ENCODE measurements around the gene SLC1A2.

Gene SLC1A2

DNA sequence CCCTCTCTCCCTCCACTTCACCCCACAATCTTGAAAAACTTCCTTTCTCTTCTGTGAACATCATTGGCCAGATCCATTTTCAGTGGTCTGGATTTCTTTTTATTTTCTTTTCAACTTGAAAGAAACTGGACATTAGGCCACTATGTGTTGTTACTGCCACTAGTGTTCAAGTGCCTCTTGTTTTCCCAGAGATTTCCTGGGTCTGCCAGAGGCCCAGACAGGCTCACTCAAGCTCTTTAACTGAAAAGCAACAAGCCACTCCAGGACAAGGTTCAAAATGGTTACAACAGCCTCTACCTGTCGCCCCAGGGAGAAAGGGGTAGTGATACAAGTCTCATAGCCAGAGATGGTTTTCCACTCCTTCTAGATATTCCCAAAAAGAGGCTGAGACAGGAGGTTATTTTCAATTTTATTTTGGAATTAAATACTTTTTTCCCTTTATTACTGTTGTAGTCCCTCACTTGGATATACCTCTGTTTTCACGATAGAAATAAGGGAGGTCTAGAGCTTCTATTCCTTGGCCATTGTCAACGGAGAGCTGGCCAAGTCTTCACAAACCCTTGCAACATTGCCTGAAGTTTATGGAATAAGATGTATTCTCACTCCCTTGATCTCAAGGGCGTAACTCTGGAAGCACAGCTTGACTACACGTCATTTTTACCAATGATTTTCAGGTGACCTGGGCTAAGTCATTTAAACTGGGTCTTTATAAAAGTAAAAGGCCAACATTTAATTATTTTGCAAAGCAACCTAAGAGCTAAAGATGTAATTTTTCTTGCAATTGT is 188.1 kb downstream of the SLC1A2 start:
- Histone ChIP-seq H4K8ac (ENCODE audit: low read depth, low read length) (no peak overlapping the region), H2AK5ac (ENCODE audit: low read depth, low read length) (no peak overlapping the region), H3K79me1 (ENCODE audit: low read depth, low read length) (no peaks in the 10 kb centered on the region), H3K27ac (replicated peaks; ENCODE audit: low read length) (no peak overlapping the region), H3K23ac (ENCODE audit: low read depth, low read length, poor library complexity) (no peak overlapping the region), H2AFZ (ENCODE audit: low read length) (no peak overlapping the region), H3K36me3 (replicated peaks in 1 of 2; ENCODE audit: control insufficient read depth in 2 of 2, insufficient read depth in 2 of 2, low read length in 2 of 2) (no peaks in the 10 kb centered on the region), H3K9ac (ENCODE audit: low read depth, low read length, poor library complexity) (no peak overlapping the region), H2BK120ac (ENCODE audit: low read depth, low read length) (no peak overlapping the region), H3K4me3 (ENCODE audit: low read length in 2 of 2) (no peak overlapping the region), H2BK15ac (ENCODE audit: low read length) (no peak overlapping the region), H2BK12ac (ENCODE audit: low read length) (no peak overlapping the region), H3K4me1 (ENCODE audit: control insufficient read depth in 2 of 2, insufficient read depth in 1 of 2, low read depth in 1 of 2, low read length in 2 of 2) (peaks cover 0 to 1% of the 10 kb centered on the region in 2 donors), H2BK5ac (ENCODE audit: low read length) (no peak overlapping the region), H3K14ac (ENCODE audit: low read length) (no peak overlapping the region), H3K4me2 (ENCODE audit: insufficient read depth, low read length, poor library complexity, severe bottlenecking) (no peak overlapping the region), H3K4ac (ENCODE audit: low read length) (no peak overlapping the region), H3K18ac (ENCODE audit: low read length) (no peak overlapping the region), H3K27me3 (ENCODE audit: control insufficient read depth in 3 of 3, insufficient read depth in 3 of 3, low read depth in 1 of 3, low read length in 3 of 3) (no peaks in the 10 kb centered on the region), H4K91ac (ENCODE audit: low read depth, low read length, poor library complexity) (no peak overlapping the region), H3K9me3 (replicated peaks in 1 of 2; ENCODE audit: control insufficient read depth in 2 of 2, insufficient read depth in 1 of 2, low read depth in 1 of 2, low read length in 2 of 2) (peaks cover 0 to 6% of the 10 kb centered on the region in 2 donors)
- WGBS, 2 donors (ENCODE audit: extremely low coverage in 2 of 2, insufficient read length in 2 of 2, insufficient replicate concordance in 1 of 2): no CpG with 5 or more reads among the region's 5 CpGs
- DNase-seq (ENCODE audit: low spot score): no peak

DNA sequence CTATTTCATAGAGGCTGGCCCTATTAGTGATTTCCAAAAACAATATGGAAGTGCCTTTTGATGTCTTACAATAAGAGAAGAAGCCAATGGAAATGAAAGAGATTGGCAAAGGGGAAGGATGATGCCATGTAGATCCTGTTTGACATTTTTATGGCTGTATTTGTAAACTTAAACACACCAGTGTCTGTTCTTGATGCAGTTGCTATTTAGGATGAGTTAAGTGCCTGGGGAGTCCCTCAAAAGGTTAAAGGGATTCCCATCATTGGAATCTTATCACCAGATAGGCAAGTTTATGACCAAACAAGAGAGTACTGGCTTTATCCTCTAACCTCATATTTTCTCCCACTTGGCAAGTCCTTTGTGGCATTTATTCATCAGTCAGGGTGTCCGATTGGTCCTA is 189.0 kb downstream of the SLC1A2 start:
- H3K23ac ChIP-seq (ENCODE audit: low read depth, low read length, poor library complexity): no peak overlapping the region
- H3K9me3 ChIP-seq (replicated peaks in 1 of 2; ENCODE audit: control insufficient read depth in 2 of 2, insufficient read depth in 1 of 2, low read depth in 1 of 2, low read length in 2 of 2): peaks cover 0 to 6% of the 10 kb centered on the region in 2 donors
- no peak overlapping the region for H4K91ac ChIP-seq (ENCODE audit: low read depth, low read length, poor library complexity)
- H2BK15ac ChIP-seq (ENCODE audit: low read length): no peak overlapping the region
- peaks cover 0 to 1% of the 10 kb centered on the region in 2 donors for H3K4me1 ChIP-seq (ENCODE audit: control insufficient read depth in 2 of 2, insufficient read depth in 1 of 2, low read depth in 1 of 2, low read length in 2 of 2)
- no peak overlapping the region for H3K4ac ChIP-seq (ENCODE audit: low read length)
- H3K27me3 ChIP-seq (ENCODE audit: control insufficient read depth in 3 of 3, insufficient read depth in 3 of 3, low read depth in 1 of 3, low read length in 3 of 3): no peaks in the 10 kb centered on the region
- WGBS, 2 donors (ENCODE audit: extremely low coverage in 2 of 2, insufficient read length in 2 of 2, insufficient replicate concordance in 1 of 2): no CpG with 5 or more reads among the region's 1 CpG
- no peak overlapping the region for H4K8ac ChIP-seq (ENCODE audit: low read depth, low read length)
- H2AFZ ChIP-seq (ENCODE audit: low read length): no peak overlapping the region
- no peak overlapping the region for H2BK120ac ChIP-seq (ENCODE audit: low read depth, low read length)
- DNase-seq (ENCODE audit: low spot score): no peak
- H3K9ac ChIP-seq (ENCODE audit: low read depth, low read length, poor library complexity): no peak overlapping the region
- H3K4me3 ChIP-seq (ENCODE audit: low read length in 2 of 2): no peak overlapping the region
- H3K14ac ChIP-seq (ENCODE audit: low read length): no peak overlapping the region
- H2BK5ac ChIP-seq (ENCODE audit: low read length): no peak overlapping the region
- no peak overlapping the region for H3K27ac ChIP-seq (replicated peaks; ENCODE audit: low read length)
- no peak overlapping the region for H2AK5ac ChIP-seq (ENCODE audit: low read depth, low read length)
- H3K18ac ChIP-seq (ENCODE audit: low read length): no peak overlapping the region
- H3K79me1 ChIP-seq (ENCODE audit: low read depth, low read length): no peaks in the 10 kb centered on the region
- H3K36me3 ChIP-seq (replicated peaks in 1 of 2; ENCODE audit: control insufficient read depth in 2 of 2, insufficient read depth in 2 of 2, low read length in 2 of 2): no peaks in the 10 kb centered on the region
- no peak overlapping the region for H3K4me2 ChIP-seq (ENCODE audit: insufficient read depth, low read length, poor library complexity, severe bottlenecking)
- no peak overlapping the region for H2BK12ac ChIP-seq (ENCODE audit: low read length)

DNA sequence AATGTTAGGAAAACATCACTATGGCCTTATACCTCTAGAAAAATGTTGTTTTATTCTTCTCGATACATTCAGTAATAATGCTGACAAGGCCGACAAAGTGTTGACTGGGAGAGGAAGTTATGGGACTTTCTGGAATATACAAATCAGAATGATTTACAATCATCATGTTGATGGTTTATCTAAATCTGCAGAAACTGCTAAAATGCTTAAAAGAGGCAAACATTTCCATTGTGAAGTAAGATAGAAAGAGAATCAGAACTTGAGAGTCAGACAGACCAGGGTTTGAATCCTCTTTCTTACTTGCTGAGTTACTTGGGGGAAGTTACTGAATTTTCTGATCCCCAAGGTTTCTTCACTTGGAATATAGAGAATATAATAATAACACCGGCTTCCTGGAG is 191.0 kb downstream of the SLC1A2 start:
- no peaks in the 10 kb centered on the region for H3K36me3 ChIP-seq (replicated peaks in 1 of 2; ENCODE audit: control insufficient read depth in 2 of 2, insufficient read depth in 2 of 2, low read length in 2 of 2)
- H3K27ac ChIP-seq (replicated peaks; ENCODE audit: low read length): no peak overlapping the region
- no peak overlapping the region for H2AFZ ChIP-seq (ENCODE audit: low read length)
- no peaks in the 10 kb centered on the region for H3K9me3 ChIP-seq (replicated peaks in 1 of 2; ENCODE audit: control insufficient read depth in 2 of 2, insufficient read depth in 1 of 2, low read depth in 1 of 2, low read length in 2 of 2)
- peaks cover 4 to 7% of the 10 kb centered on the region in 2 donors for H3K4me1 ChIP-seq (ENCODE audit: control insufficient read depth in 2 of 2, insufficient read depth in 1 of 2, low read depth in 1 of 2, low read length in 2 of 2)
- no peak overlapping the region for H2BK15ac ChIP-seq (ENCODE audit: low read length)
- no peaks in the 10 kb centered on the region for H3K79me1 ChIP-seq (ENCODE audit: low read depth, low read length)
- no peak overlapping the region for H4K8ac ChIP-seq (ENCODE audit: low read depth, low read length)
- no peak overlapping the region for H4K91ac ChIP-seq (ENCODE audit: low read depth, low read length, poor library complexity)
- H2BK12ac ChIP-seq (ENCODE audit: low read length): no peak overlapping the region
- H3K4ac ChIP-seq (ENCODE audit: low read length): no peak overlapping the region
- H3K4me3 ChIP-seq (ENCODE audit: low read length in 2 of 2): no peak overlapping the region
- H2AK5ac ChIP-seq (ENCODE audit: low read depth, low read length): no peak overlapping the region
- H3K23ac ChIP-seq (ENCODE audit: low read depth, low read length, poor library complexity): no peak overlapping the region
- no peak overlapping the region for H3K18ac ChIP-seq (ENCODE audit: low read length)
- no CpG with 5 or more reads among the region's 3 CpGs for WGBS, 2 donors (ENCODE audit: extremely low coverage in 2 of 2, insufficient read length in 2 of 2, insufficient replicate concordance in 1 of 2)
- DNase-seq (ENCODE audit: low spot score): no peak
- no peaks in the 10 kb centered on the region for H3K27me3 ChIP-seq (ENCODE audit: control insufficient read depth in 3 of 3, insufficient read depth in 3 of 3, low read depth in 1 of 3, low read length in 3 of 3)
- H3K9ac ChIP-seq (ENCODE audit: low read depth, low read length, poor library complexity): no peak overlapping the region
- H2BK120ac ChIP-seq (ENCODE audit: low read depth, low read length): no peak overlapping the region
- no peak overlapping the region for H3K14ac ChIP-seq (ENCODE audit: low read length)
- H3K4me2 ChIP-seq (ENCODE audit: insufficient read depth, low read length, poor library complexity, severe bottlenecking): no peak overlapping the region
- no peak overlapping the region for H2BK5ac ChIP-seq (ENCODE audit: low read length)

DNA sequence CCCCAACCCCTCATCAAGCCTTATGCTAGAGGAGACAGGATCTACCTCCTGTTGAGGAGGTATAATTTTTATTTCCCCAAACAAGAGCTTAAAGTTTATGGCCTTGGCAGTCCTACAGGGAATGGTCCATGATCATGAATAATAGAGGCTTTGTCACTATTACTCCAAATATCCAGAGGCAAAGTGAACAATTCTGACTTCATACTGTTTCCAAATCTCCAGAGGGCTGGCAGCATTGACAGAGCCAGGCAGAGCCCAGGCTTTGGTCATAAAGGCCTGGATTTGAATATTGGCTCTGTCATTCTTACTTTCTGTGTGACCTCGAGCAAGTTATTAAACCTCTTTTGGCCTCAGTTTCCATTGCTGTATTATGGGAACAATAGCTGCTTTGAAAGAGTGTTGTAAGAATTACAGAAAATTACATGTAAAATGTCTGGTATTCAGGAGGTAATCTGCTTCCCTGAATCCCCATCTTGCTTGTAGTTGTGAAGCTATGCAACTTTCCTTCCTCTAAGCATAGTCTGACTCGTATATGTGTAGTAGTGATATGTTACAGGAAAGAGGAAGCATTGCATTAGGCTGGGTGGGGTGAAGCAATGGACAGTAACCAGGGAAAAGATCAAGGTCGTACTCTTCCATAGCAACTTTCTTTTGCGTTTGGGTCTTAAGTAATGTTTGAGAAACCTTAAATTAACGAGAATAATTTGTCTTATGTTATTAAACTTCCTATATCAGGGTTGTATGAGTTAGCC is 191.6 kb downstream of the SLC1A2 start:
- no peak overlapping the region for H2BK12ac ChIP-seq (ENCODE audit: low read length)
- H3K4me3 ChIP-seq (ENCODE audit: low read length in 2 of 2): no peak overlapping the region
- no peak overlapping the region for H3K18ac ChIP-seq (ENCODE audit: low read length)
- no peaks in the 10 kb centered on the region for H3K36me3 ChIP-seq (replicated peaks in 1 of 2; ENCODE audit: control insufficient read depth in 2 of 2, insufficient read depth in 2 of 2, low read length in 2 of 2)
- H3K23ac ChIP-seq (ENCODE audit: low read depth, low read length, poor library complexity): no peak overlapping the region
- DNase-seq (ENCODE audit: low spot score): no peak
- no peak overlapping the region for H2BK15ac ChIP-seq (ENCODE audit: low read length)
- no peak overlapping the region for H2AFZ ChIP-seq (ENCODE audit: low read length)
- no peaks in the 10 kb centered on the region for H3K79me1 ChIP-seq (ENCODE audit: low read depth, low read length)
- H3K9me3 ChIP-seq (replicated peaks in 1 of 2; ENCODE audit: control insufficient read depth in 2 of 2, insufficient read depth in 1 of 2, low read depth in 1 of 2, low read length in 2 of 2): no peaks in the 10 kb centered on the region
- H2BK5ac ChIP-seq (ENCODE audit: low read length): no peak overlapping the region
- no peak overlapping the region for H2AK5ac ChIP-seq (ENCODE audit: low read depth, low read length)
- peaks cover 6 to 12% of the 10 kb centered on the region in 2 donors for H3K4me1 ChIP-seq (ENCODE audit: control insufficient read depth in 2 of 2, insufficient read depth in 1 of 2, low read depth in 1 of 2, low read length in 2 of 2)
- H4K8ac ChIP-seq (ENCODE audit: low read depth, low read length): no peak overlapping the region
- no peak overlapping the region for H2BK120ac ChIP-seq (ENCODE audit: low read depth, low read length)
- no peak overlapping the region for H3K9ac ChIP-seq (ENCODE audit: low read depth, low read length, poor library complexity)
- H3K4ac ChIP-seq (ENCODE audit: low read length): no peak overlapping the region
- no peak overlapping the region for H3K14ac ChIP-seq (ENCODE audit: low read length)
- no peak overlapping the region for H3K27ac ChIP-seq (replicated peaks; ENCODE audit: low read length)
- H3K27me3 ChIP-seq (ENCODE audit: control insufficient read depth in 3 of 3, insufficient read depth in 3 of 3, low read depth in 1 of 3, low read length in 3 of 3): no peaks in the 10 kb centered on the region
- WGBS, 2 donors (ENCODE audit: extremely low coverage in 2 of 2, insufficient read length in 2 of 2, insufficient replicate concordance in 1 of 2): no CpG with 5 or more reads among the region's 5 CpGs
- H3K4me2 ChIP-seq (ENCODE audit: insufficient read depth, low read length, poor library complexity, severe bottlenecking): no peak overlapping the region
- H4K91ac ChIP-seq (ENCODE audit: low read depth, low read length, poor library complexity): no peak overlapping the region
